OCI-LY3 (cell line): Measurements from ENCODE around the gene BAMBI.

Source experiments
- H2AFZ ChIP-seq: fragments of 200-600, 300-600 bp; shearing (Covaris generic); 2 replicates; pipeline ENCODE4 v1.6.0; 2014; ENCODE audit warnings: antibody characterized with exemption, low read depth, low read length
- H3K27ac ChIP-seq: fragments of 200-600, 300-600 bp; sonication (generic); 2 replicates; pipeline ENCODE4 v1.5.1; 2014; ENCODE audit warnings: mild to moderate bottlenecking, low read length, moderate library complexity, mixed read lengths
- H3K27me3 ChIP-seq: fragments of 200-600, 300-600 bp; sonication (generic); 2 replicates; pipeline ENCODE4 v1.6.1; 2014; ENCODE audit warnings: low read depth, low read length, mixed read lengths
- H3K36me3 ChIP-seq: fragments of 200-600, 300-600 bp; sonication (generic); replicated peaks from 2 replicates; pipeline ENCODE3; 2014; ENCODE audit warnings: low read depth, low read length, mixed read lengths
- H3K4me1 ChIP-seq: fragments of 300-600, 200-600 bp; sonication (generic); 2 replicates; pipeline ENCODE4 v1.6.1; 2014; ENCODE audit warnings: low read length, mixed read lengths
- H3K4me2 ChIP-seq: fragments of 200-600, 300-600 bp; sonication (generic); 2 replicates; pipeline ENCODE4 v1.6.1; 2014; ENCODE audit warnings: low read length, mixed read lengths
- H3K4me3 ChIP-seq: fragments of 300-600, 200-600 bp; sonication (generic); 2 replicates; pipeline ENCODE4 v1.5.1; 2014; ENCODE audit warnings: antibody characterized with exemption, mild to moderate bottlenecking, low read length, moderate library complexity
- H3K79me2 ChIP-seq: fragments of 300-600, 200-600 bp; shearing (Covaris generic); 2 replicates; pipeline ENCODE4 v1.6.1; 2014; ENCODE audit warnings: mild to moderate bottlenecking, low read length, mixed read lengths
- H3K9ac ChIP-seq: fragments of 300-600, 200-600 bp; shearing (Covaris generic); 2 replicates; pipeline ENCODE4 v1.6.0; 2014; ENCODE audit warnings: mild to moderate bottlenecking, low read length, moderate library complexity
- H3K9me3 ChIP-seq: fragments of 200-600, 300-600 bp; shearing (Covaris generic); 2 replicates; pipeline ENCODE4 v1.6.1; 2014; ENCODE audit warnings: low read length, mixed read lengths; ENCODE audit not compliant: insufficient read depth
- H4K20me1 ChIP-seq: fragments of 200-600, 300-600 bp; sonication (generic); 2 replicates; pipeline ENCODE4 v1.6.1; 2016; ENCODE audit warnings: low read length, mixed read lengths; ENCODE audit not compliant: insufficient read depth
- EZH2phosphoT487 ChIP-seq: fragments of 200-600 bp; shearing (Covaris generic); IDR thresholded peaks from 2 replicates; pipeline ENCODE4 v1.6.1; 2018; ENCODE audit warnings: antibody characterized with exemption, mixed run types, low read depth
- TF ChIP-seq, protein P1 (sequence below): fragments of 200-600, 300-600 bp; sonication (generic); IDR thresholded peaks from 2 replicates; pipeline ENCODE4 v1.5.1; 2014; ENCODE audit warnings: antibody characterized with exemption, low read length, low read depth

BAMBI gene

DNA sequence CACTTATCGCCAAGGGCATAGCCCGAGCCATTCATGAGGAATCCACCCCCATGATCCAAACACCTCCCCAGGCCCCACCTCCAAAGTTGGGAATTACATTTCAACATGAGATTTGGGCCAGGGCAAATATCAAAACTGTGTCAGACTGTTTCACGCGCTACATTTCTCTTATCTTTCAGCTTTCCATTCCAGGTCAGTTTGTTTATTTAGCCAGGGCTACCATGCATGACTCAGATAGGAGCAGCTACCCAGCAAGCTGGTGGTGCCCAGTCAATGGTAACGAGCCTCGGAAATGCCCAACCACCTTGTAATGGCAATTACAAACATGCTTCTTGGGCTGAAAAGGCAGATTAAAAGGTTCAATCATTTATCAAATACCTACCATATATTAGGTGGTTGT is 43.6 kb upstream of the BAMBI start:
- no peaks in the 10 kb centered on the region for H4K20me1 ChIP-seq
- no peaks in the 10 kb centered on the region for H3K9me3 ChIP-seq
- H3K4me3 ChIP-seq, result no peak overlapping the region
- no peak overlapping the region for H3K4me2 ChIP-seq
- H3K27me3 ChIP-seq, result no peaks in the 10 kb centered on the region
- no peak overlapping the region for H2AFZ ChIP-seq
- no peak overlapping the region for H3K27ac ChIP-seq
- no peak overlapping the region for H3K9ac ChIP-seq
- no peak for TF ChIP-seq EZH2phosphoT487
- TF ChIP-seq, protein P1, sequence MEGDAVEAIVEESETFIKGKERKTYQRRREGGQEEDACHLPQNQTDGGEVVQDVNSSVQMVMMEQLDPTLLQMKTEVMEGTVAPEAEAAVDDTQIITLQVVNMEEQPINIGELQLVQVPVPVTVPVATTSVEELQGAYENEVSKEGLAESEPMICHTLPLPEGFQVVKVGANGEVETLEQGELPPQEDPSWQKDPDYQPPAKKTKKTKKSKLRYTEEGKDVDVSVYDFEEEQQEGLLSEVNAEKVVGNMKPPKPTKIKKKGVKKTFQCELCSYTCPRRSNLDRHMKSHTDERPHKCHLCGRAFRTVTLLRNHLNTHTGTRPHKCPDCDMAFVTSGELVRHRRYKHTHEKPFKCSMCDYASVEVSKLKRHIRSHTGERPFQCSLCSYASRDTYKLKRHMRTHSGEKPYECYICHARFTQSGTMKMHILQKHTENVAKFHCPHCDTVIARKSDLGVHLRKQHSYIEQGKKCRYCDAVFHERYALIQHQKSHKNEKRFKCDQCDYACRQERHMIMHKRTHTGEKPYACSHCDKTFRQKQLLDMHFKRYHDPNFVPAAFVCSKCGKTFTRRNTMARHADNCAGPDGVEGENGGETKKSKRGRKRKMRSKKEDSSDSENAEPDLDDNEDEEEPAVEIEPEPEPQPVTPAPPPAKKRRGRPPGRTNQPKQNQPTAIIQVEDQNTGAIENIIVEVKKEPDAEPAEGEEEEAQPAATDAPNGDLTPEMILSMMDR, result no peak
- no peaks in the 10 kb centered on the region for H3K36me3 ChIP-seq
- H3K79me2 ChIP-seq, result no peaks in the 10 kb centered on the region
- H3K4me1 ChIP-seq, result no peaks in the 10 kb centered on the region

DNA sequence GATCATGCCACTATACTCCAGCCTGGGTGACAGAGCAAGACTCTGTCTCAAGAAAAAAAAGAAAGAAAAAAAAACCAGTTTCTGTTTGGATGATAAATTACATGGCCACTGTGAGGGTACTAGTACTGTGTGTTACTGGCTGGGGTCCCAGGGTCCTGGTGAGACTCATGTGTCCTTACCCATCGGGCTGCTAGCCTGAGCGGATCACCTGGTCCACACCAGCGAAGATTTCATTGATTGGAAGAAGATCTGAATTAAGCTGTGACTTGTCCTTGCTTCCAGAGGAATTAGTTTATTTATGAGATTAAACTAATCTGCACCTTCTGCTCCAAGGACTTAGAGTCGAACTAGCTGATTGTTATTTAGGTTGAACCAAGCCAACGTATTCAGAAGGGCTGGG is 40.0 kb upstream of the BAMBI start:
- no peak overlapping the region for H3K4me2 ChIP-seq
- no peak overlapping the region for H2AFZ ChIP-seq
- TF ChIP-seq EZH2phosphoT487, result no peak
- TF ChIP-seq, protein P1, result no peak
- H3K79me2 ChIP-seq, result no peaks in the 10 kb centered on the region
- H3K9me3 ChIP-seq, result no peaks in the 10 kb centered on the region
- H3K27me3 ChIP-seq, result no peaks in the 10 kb centered on the region
- H3K36me3 ChIP-seq, result no peaks in the 10 kb centered on the region
- no peak overlapping the region for H3K4me3 ChIP-seq
- no peak overlapping the region for H3K9ac ChIP-seq
- H3K4me1 ChIP-seq, result no peaks in the 10 kb centered on the region
- H4K20me1 ChIP-seq, result no peaks in the 10 kb centered on the region
- H3K27ac ChIP-seq, result no peak overlapping the region

DNA sequence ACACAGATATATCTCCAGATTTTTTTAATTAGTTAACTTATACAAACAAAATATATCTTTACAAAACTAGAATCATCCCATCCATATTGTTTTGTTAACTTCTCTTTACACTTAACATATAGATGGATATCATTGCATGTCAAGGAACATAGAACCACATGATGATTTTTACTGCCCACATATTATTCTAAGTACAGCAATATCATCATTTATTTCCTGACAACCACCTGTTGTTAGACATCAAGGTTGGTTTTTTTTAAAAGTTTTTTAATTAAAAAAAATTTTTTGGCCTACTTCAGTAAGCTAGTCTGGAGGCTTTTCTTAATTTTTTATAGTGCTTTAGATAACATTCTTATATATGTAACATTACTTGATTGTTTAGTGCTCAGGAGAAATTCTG is 38.9 kb upstream of the BAMBI start:
- Histone ChIP-seq H3K4me1 (no peaks in the 10 kb centered on the region), H3K9me3 (no peaks in the 10 kb centered on the region), H2AFZ (no peak overlapping the region), H3K79me2 (no peaks in the 10 kb centered on the region), H3K4me2 (no peak overlapping the region), H3K4me3 (no peak overlapping the region), H4K20me1 (no peaks in the 10 kb centered on the region), H3K36me3 (no peaks in the 10 kb centered on the region), H3K27ac (no peak overlapping the region), H3K9ac (no peak overlapping the region), H3K27me3 (no peaks in the 10 kb centered on the region)
- TF ChIP-seq, protein P1, result no peak
- no peak for TF ChIP-seq EZH2phosphoT487

DNA sequence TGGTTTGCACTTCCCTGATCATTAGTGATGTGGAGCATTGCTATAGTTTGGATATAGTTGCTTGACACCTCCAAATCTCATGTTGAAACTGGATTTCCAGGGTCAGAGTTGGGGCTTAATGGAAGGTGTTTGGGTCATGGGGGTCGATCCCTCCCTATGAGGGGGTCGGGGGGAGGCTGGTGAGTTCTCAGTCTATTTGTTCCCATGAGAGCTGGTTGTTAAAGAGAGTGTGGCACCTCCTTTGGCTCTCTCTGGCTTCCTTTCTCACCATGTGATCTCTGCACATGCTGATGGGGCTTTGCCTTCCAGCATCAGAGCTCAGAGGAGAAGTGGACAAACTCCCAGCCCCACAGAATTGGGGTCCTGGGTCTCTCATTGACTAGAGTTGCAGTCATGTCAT is 36.8 kb upstream of the BAMBI start:
- TF ChIP-seq, protein P1, result no peak
- TF ChIP-seq EZH2phosphoT487, result no peak
- no peak overlapping the region for H3K27ac ChIP-seq

More for the DNA sequence above, 36.8 kb upstream of the BAMBI start:
- Histone ChIP-seq H4K20me1 (no peaks in the 10 kb centered on the region), H3K79me2 (no peaks in the 10 kb centered on the region), H3K27me3 (no peaks in the 10 kb centered on the region), H3K9ac (no peak overlapping the region), H3K9me3 (no peaks in the 10 kb centered on the region), H3K36me3 (no peaks in the 10 kb centered on the region), H3K4me1 (no peaks in the 10 kb centered on the region), H3K4me3 (no peak overlapping the region), H2AFZ (no peak overlapping the region), H3K4me2 (no peak overlapping the region)
